Stimulated activated CD8-positive, alpha-beta memory T cell treated with anti-CD3 and anti-CD28 coated beads, Interleukin-15, amount 100 ng/mL, for 24 hours (primary cell): Measurements from ENCODE around the gene ADK.
"Not testable (repeated sequence)": the region's sequence is repeated elsewhere in the genome, so short reads cannot be mapped to it uniquely, and the experiment has no call there.

ENCODE experiments used
- DNase-seq: peaks from one replicate; pipeline ENCODE4 v3.0.0-alpha.2; 2020; ENCODE audit warnings: low read depth

Gene ADK

DNA sequence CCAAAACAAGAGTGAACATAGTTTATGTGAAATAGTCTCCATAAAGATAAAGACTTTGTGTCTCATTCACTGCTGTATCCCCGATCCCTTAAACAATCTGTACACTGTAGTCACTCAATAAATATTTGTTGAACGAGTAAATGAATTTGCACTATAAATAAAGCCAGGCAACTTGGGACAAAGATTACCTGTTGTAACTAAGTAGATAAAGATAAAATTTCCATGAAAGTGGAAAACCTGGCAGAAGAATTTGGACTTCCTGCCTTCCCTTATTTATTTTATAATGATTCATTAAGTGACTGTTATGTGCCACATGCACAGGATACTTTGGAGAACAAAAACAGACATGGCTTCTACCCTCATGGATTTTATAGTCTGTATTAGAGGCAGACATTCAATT is 397.7 kb downstream of the ADK start:
- DNase-seq: no peak

DNA sequence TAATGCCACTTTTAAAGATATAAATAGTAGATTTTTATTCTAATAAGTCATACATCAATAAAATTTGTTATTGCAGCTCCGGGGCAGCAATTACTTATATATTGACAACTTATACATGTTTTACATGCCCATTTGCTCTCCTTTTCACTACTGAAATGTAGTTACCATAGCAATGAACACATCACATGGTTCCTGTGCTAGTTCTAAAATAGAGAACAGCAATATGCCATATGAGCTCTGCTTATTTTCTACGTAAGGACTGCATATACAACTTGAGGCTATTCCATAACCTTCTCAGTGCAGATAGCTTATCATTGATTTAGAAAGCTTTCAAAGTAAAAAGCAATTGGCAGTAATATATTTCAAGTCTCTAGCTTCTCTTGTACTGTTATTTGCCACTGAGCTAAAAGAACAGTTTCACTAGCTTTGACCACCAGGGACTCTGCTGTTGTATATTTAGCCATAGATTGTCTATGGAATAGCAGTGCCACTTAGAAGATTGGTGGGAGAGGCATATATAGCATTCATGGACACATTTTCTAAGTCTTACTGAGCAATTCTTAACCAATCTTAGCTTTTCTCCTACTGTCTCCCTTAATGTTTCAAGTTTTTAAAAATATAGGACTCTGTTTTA is 405.2 kb downstream of the ADK start:
- DNase-seq: no peak

DNA sequence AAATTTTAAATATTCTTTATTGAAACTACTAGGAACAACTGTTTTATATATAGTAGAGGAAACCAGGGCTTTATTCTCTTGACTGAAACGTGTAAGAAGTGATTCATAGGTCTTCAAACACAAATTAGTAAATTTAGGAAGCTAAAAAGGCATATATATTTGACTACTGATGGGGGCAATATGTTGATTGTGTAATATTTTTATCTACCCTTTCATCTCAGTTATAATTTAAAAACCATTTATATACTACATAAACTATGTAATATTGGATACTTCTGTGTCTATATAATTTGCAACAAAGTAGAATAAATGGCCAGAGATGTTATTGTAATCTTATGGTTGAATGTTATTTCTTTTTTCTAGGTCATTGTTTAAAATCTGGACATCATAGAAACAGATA is 406.1 kb downstream of the ADK start:
- DNase-seq: no peak

DNA sequence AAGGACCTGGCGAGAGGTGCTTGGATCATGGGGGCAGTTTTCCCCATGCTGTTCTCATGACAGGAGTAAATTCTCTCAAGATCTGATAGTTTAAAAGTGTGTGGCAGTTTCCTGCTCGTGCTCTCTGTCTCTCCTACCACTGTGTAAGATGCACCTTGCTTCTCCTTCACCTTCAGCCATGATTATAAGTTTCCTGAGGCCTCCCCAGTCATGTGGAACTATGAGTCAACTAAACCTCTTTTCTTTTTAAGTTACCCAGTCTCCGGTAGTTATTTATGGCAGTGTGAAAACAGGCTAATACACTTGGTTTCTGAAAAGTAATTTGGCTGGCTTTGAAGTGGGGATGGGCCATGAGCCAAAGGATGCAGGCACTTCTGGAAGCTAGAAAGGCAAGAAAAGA is 407.4 kb downstream of the ADK start:
- no peak for DNase-seq

- no peak for DNase-seq
These were observed 407.9 kb downstream of the ADK start for GRCh38 chr10:74558897-74559296.

DNA sequence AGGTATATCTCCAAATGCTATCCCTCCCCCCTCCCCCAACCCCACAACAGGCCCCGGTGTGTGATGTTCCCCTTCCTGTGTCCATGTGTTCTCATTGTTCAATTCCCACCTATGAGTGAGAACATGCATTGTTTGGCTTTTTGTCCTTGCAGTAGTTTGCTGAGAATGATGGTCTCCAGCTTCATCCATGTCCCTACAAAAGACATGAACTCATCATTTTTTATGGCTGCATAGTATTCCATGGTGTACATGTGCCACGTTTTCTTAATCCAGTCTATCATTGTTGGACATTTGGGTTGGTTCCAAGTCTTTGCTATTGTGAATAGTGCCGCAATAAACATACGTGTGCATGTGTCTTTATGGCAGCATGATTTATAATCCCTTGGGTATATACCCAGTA is 417.9 kb downstream of the ADK start:
- not testable (repeated sequence) for DNase-seq

DNA sequence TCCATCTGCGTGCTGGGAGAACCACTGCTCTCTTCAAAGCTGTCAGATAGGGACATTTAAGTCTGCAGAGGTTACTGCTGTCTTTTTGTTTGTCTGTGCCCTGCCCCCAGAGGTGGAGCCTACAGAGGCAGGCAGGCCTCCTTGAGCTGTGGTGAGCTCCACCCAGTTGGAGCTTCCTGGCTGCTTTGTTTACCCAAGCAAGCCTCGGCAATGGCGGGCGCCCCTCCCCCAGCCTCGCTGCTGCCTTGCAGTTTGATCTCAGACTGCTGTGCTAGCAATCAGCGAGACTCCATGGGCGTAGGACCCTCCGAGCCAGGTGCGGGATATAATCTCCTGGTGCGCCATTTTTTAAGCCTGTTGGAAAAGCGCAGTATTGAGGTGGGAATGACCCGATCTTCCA is 422.5 kb downstream of the ADK start:
- DNase-seq: not testable (repeated sequence)

DNA sequence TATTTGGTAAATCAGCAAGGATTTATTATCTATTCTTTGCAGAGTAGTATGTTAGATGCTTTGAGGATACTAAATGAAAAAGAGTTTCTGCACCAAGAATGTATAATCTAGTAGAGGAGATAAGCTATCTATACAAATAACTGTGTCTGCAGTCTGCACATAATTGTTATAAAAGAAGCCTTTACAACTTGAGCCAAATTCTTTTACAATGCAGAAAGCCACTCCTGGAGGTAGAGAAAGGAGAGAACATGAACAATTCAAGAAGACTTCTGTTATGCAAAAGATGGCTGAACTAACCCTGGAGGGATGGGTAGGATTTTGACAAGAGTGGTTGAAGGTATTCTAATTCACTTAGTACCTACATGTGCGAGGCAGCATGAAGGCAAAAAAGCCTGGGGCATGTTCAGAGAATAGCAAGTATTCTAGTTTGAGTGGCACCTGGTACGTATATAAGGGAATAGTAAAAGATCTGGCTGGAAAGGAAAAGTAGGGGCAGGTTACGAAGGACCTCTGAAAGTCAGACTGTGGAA is 424.2 kb downstream of the ADK start:
- DNase-seq: no peak

GRCh38 chr10:74575912-74576311 is 424.9 kb downstream of the ADK start:
- DNase-seq: no peak

DNA sequence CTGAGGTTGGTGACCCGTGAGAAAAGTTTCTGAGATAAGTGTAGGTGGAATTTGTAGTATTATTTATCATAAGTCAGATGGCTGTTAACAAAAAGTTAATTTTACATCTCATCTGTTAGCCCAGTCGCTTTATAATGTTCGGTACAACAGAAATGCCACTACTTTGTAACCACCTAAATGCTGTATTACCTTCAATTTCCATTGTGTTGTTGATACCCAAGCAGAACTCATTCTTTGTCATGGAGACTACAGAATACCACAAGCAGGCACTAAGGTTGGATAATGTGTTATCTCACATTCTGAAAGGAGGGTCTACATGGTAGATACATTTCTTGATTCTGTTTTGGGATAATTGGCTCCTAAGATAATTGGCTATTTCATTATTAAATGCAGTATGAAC is 425.6 kb downstream of the ADK start:
- no peak for DNase-seq

- DNase-seq: not testable (repeated sequence)
These were observed 429.4 kb downstream of the ADK start for GRCh38 chr10:74580438-74580837.

DNA sequence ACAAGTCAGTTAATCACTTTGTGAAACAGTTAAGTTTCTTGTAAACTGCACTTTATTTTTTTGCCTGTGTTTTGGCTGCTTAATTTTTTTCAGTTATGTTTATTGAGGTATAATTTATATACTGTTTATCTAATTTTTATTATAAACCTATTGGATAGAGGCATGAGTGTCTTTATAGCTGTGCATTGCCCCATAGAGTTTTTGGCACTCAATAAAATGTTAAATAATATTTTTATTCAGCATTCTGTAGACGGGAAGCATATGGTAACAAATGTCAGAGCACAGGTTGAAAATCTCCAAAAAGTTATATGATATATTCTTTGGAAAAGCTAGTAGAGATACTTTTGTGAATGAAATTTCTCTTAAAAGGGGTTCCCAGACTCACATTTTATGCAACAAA is 431.5 kb downstream of the ADK start:
- DNase-seq: no peak

DNA sequence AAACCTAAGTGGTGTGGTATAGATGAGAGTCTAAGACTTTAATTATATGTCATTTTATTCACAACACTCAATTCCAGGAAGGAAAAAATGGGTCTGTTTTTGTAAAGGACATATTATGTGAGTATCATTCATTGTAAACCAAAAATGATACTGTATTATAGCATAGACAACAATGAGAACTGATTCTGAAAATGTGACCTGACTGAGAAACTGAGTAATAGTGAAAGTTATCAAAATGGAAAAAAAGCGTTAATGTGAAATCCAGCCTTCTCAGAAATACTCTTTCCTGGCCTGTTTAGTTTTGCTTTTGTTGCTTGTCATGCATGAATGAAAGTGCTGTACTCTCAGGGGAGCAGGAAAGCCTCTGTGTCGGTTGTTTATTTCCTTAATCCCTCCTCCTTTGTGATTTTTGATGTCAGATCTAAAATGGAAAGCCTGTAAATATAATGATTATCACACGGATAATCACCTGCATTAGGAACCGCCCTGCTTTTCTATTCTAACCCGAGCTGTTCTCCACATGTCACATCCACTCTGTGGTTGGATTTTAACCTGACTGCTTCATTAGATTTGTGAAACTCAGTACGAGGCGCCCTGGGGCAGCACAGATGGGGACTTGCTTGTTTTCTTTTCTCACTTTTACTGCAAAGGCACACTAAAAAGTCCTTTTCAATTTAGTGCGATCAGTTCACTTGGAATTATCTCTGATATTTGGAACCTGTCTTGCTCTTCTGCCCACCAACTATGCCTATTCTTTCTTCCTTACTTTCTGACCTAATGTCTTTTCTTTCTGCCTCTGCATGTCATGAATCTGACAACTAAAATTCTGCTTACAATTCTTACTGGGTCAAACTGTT is 434.4 kb downstream of the ADK start:
- DNase-seq: no peak

DNA sequence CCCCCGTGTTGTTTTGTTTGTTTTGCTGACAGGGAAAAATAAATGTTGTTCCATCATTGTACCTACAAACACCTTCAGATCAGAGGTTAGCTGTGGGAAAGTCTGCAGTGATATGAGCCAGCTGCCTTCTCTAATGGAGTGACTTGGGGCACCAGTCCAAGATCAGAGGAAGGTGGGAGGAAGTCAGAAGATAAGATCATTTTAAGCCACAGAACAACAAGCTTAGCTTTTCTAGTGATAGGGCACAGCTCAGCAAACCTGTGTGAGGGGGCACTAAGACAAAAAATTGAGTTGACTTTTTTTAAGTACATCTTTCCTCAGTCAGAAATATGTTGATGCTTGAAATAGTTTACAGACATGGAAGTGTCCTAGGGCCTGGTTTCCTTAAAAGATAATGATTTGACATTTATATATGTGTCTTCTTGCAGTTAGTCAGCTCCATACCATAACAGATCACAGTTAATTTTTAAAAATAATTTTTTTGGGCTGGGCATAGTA is 435.1 kb downstream of the ADK start:
- DNase-seq: no peak

- DNase-seq: no peak
These were observed 436.3 kb downstream of the ADK start for GRCh38 chr10:74587109-74587854.

- DNase-seq: peak; percentile 26
These were observed 438.2 kb downstream of the ADK start for GRCh38 chr10:74589226-74589673.

DNA sequence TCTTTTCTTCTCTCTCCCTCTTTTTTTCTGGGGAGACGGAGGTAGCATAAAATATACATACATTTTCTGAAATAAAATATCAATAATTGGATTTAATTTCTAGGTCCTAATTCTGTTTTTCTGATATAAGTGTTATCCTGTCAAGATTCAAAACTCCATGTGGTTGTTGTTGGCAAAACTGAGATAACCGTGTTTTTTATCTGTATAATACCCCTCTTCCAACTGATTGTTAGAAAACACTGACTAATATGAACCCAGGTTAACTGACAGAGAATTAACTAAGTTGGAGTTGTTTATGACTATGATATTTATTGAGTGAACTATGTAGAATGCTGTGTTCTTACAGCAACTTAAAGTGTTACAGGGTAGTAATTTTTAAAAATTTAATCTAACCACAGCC is 438.8 kb downstream of the ADK start:
- no peak for DNase-seq

DNA sequence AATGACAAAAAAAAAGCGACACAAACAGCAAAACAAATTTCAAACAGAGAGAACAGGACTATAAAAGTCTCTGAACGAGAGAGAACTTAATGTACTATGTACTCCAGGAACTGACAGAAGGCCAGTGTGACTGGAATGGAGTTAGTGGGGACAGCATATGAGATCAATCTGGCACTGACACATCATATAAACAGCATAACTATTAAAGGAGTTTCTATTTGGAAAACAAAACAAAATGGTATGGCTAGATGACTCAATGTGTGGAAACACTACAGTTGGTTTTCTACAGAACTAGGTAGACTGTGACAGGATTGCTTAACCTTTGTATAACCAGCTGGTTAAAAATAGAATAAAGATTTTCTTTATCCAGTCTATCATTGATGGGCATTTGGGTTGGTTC is 442.4 kb downstream of the ADK start:
- no peak for DNase-seq

DNA sequence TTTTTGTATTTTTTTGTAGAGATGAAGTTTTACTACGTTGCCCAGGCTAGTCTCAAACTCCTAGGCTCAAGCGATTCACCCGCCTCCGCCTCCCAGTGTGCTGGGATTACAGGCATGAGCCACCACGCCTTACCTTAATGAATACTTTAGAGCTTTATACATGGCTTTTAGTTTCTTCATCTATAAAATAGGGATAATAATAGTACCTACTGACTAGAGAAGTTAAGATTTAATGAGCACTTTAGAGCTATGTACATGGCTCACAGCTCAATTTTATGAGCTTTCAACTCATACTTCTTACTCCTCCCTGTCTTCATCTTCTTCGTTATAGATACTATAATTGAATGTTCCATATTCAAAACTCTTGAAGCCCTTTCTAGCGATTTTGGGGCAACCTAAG is 445.7 kb downstream of the ADK start:
- no peak for DNase-seq

DNA sequence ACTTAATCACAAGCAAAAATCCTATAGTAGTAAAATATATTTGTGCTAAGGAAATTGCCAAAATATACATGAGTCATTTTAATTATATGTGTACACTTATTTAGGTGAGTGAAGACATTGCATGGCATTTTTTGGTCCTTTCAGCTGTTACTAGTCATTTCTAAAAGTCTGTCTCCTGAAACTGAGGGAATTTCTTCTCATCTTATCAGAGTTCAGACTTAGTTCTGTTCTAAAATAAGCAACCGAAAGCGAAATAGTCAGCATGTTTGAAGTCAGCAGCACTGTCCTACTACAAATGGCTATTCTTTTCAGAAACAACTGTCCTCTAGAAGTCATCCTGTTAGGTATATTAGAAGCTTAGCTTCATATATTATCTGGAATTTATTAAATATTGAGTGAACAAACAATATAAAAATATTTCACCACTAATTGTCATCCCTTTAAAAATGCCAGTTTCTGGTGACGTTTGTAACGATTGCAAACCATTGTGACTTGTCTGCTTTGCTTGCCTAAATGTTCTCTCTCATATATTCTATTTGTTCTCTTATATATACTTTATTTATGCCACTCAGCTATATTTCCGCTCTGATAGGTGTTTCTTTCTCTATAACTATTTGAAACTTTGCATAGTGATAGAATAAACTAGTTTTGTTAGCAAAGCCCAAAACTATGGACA is 448.0 kb downstream of the ADK start:
- DNase-seq: no peak

DNA sequence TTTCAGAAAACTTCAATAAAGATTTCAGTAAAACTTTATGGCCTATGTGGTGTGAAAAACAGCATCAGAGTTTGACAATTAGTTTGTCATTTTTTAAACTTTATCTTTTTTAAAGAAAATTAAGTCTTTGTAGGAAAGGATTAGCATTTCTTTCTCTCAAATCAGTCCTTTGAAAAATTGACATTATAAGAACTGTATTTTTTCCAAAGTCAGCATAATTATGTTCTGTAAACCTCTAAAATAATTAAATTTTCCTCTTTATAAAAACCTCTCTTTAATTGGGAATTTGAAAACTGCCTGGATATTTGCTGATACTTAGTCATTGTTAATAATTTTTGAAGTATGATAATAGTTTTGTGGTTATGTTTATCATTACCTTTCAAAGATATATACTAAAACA is 448.7 kb downstream of the ADK start:
- no peak for DNase-seq

DNA sequence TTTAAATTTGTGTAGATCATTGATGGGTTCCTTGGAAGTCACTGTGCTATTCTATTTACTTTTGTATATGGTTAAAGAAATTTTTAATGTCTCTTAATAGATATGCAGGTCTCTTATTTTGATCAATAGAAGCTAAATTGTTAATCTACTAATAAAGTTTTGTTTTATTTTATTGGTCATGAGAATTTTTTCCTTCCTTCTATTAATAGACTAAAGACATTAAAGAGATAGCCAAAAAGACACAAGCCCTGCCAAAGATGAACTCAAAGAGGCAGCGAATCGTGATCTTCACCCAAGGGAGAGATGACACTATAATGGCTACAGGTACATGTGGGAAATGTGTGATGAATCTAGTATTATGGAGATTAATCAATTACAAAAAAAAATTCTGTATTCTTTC is 449.1 kb downstream of the ADK start:
- DNase-seq: no peak
